H1 (cell line): ENCODE results near the gene SPATS2. TPM values are rescaled to one million over a fixed set of nuclear protein-coding genes. Genes with fewer than 3 reads are reported as not detected.

Source experiments
- CTCF ChIA-PET: fragments of 300-600 bp; sonication (Branson Sonifier 250); formaldehyde crosslinking; loops from one replicate; lab custom pipeline; 2021; ENCODE audit not compliant: partially characterized antibody; lab: Charles Lee
- POLR2A ChIA-PET: fragments of 300-600 bp; sonication (Branson Sonifier 250); formaldehyde crosslinking; loops from one replicate; lab custom pipeline; 2021; ENCODE audit warnings: inconsistent platforms; ENCODE audit not compliant: partially characterized antibody; lab: Charles Lee
- DNase-seq, 2 experiments: peaks; one replicate each; pipeline versions ENCODE4 v3.0.0 to v3.0.0-alpha.2; 2010 to 2022; ENCODE audit warnings: low spot score in 2 of 2, low read depth in 1 of 2, mixed read lengths in 1 of 2
- FAIRE-seq: peaks from 2 replicates; lab custom pipeline; 2011; peaks lifted over from hg19 to GRCh38; lab: Jason Lieb, UNC
- H2AFZ ChIP-seq: 2 replicates; pipeline ENCODE4 v1.8.1; 2012; ENCODE audit warnings: low read length, inconsistent platforms
- H2AK5ac ChIP-seq: 2 replicates; pipeline ENCODE4 v1.6.1; 2013; ENCODE audit warnings: low read depth, low read length
- H2BK120ac ChIP-seq: replicated peaks from 2 replicates; pipeline ENCODE3; 2013; ENCODE audit warnings: low read depth, low read length, inconsistent platforms
- H2BK12ac ChIP-seq: 2 replicates; pipeline ENCODE4 v1.6.1; 2013; ENCODE audit warnings: low read depth, low read length
- H2BK15ac ChIP-seq: 2 replicates; pipeline ENCODE4 v1.6.1; 2013; ENCODE audit warnings: low read length
- H2BK20ac ChIP-seq: 2 replicates; pipeline ENCODE4 v1.6.1; 2013; ENCODE audit warnings: low read length
- H2BK5ac ChIP-seq: 2 replicates; pipeline ENCODE4 v1.6.1; 2013; ENCODE audit warnings: low read depth, low read length
- H3K14ac ChIP-seq: 2 replicates; pipeline ENCODE4 v1.6.1; 2013; ENCODE audit warnings: inconsistent platforms; ENCODE audit not compliant: insufficient read length
- H3K18ac ChIP-seq: 2 replicates; pipeline ENCODE4 v1.6.1; 2013; ENCODE audit warnings: low read length; ENCODE audit errors: extremely low read depth
- H3K23ac ChIP-seq: 2 replicates; pipeline ENCODE4 v1.6.1; 2013; ENCODE audit warnings: inconsistent platforms; ENCODE audit not compliant: insufficient read length
- H3K23me2 ChIP-seq: 2 replicates; pipeline ENCODE4 v1.6.1; 2013; ENCODE audit warnings: low read depth, low read length
- H3K27ac ChIP-seq: 2 replicates; pipeline ENCODE4 v1.6.1; 2011; ENCODE audit warnings: low read depth, low read length, inconsistent platforms
- H3K27me3 ChIP-seq, 4 experiments: replicated peaks in 1 of 4; 1 replicate in 1 of 4; 2 replicates in 3 of 4; pipeline versions ENCODE4 v1.6.1 to v1.8.1; 2011 to 2013; ENCODE audit warnings: low read length in 3 of 4, mild to moderate bottlenecking in 3 of 4, inconsistent platforms in 2 of 4, mixed read lengths in 2 of 4, moderate library complexity in 1 of 4; ENCODE audit not compliant: control insufficient read depth in 3 of 4, insufficient read depth in 3 of 4; ENCODE audit errors: extremely low read depth in 1 of 4
- H3K36me3 ChIP-seq, 4 experiments: 2 replicates each; pipeline versions ENCODE4 v1.6.1 to v1.8.1; 2011 to 2013; ENCODE audit warnings: mild to moderate bottlenecking in 4 of 4, low read length in 3 of 4, moderate library complexity in 2 of 4, control low read depth in 1 of 4, inconsistent platforms in 1 of 4; ENCODE audit not compliant: insufficient read depth in 4 of 4, control insufficient read depth in 2 of 4
- H3K4ac ChIP-seq: replicated peaks from 2 replicates; pipeline ENCODE3; 2013; ENCODE audit warnings: low read length, low read depth, mixed read lengths, inconsistent platforms; ENCODE audit not compliant: insufficient read length
- H3K4me1 ChIP-seq, 4 experiments: replicated peaks in 1 of 4; 1 replicate in 1 of 4; 2 replicates in 3 of 4; pipeline versions ENCODE4 v1.6.1 to v1.8.1; 2011 to 2013; ENCODE audit warnings: low read length in 3 of 4, inconsistent platforms in 2 of 4, mixed read lengths in 1 of 4; ENCODE audit not compliant: insufficient read depth in 4 of 4, control insufficient read depth in 3 of 4
- H3K4me2 ChIP-seq, 2 experiments: 2 replicates each; pipeline versions ENCODE4 v1.6.1 to v1.8.1; 2011 to 2013; ENCODE audit warnings: low read depth in 2 of 2, low read length in 2 of 2, control low read depth in 1 of 2, inconsistent platforms in 1 of 2, mild to moderate bottlenecking in 1 of 2; ENCODE audit not compliant: insufficient read depth in 1 of 2
- H3K4me3 ChIP-seq, 4 experiments: fragments of 200-600, 300-600 bp in 1 of 4; sonication (generic), shearing (Covaris generic), sonication (Bioruptor Twin) in 1 of 4; 2 replicates each; pipeline versions ENCODE4 v1.5.1 to v1.8.1; 2011 to 2016; ENCODE audit warnings: low read length in 4 of 4, low read depth in 3 of 4, control low read depth in 2 of 4, inconsistent platforms in 2 of 4, mild to moderate bottlenecking in 2 of 4, mixed read lengths in 1 of 4, moderate library complexity in 1 of 4; ENCODE audit not compliant: insufficient read depth in 2 of 4; ENCODE audit errors: extremely low read depth in 1 of 4
- H3K56ac ChIP-seq: replicated peaks from 2 replicates; pipeline ENCODE3; 2013; ENCODE audit warnings: low read depth, mild to moderate bottlenecking, mixed read lengths, low read length, inconsistent platforms; ENCODE audit not compliant: insufficient read length
- H3K79me1 ChIP-seq: 2 replicates; pipeline ENCODE4 v1.6.1; 2013; ENCODE audit warnings: low read depth, low read length, control low read depth
- H3K79me2 ChIP-seq, 2 experiments: 2 replicates each; pipeline versions ENCODE4 v1.6.1 to v1.8.1; 2012 to 2013; ENCODE audit warnings: low read length in 2 of 2, mild to moderate bottlenecking in 2 of 2, inconsistent platforms in 1 of 2; ENCODE audit not compliant: insufficient read depth in 2 of 2, control insufficient read depth in 1 of 2
- H3K9ac ChIP-seq, 4 experiments: replicated peaks in 1 of 4; 1 replicate in 1 of 4; 2 replicates in 3 of 4; pipeline versions ENCODE4 v1.6.1 to v1.8.1; 2011 to 2013; ENCODE audit warnings: low read depth in 3 of 4, low read length in 3 of 4, control low read depth in 2 of 4, mild to moderate bottlenecking in 2 of 4, moderate library complexity in 2 of 4, inconsistent platforms in 1 of 4; ENCODE audit errors: extremely low read depth in 1 of 4
- H3K9me3 ChIP-seq, 2 experiments: 2 replicates each; pipeline versions ENCODE4 v1.6.1 to v1.8.1; 2012 to 2013; ENCODE audit warnings: mild to moderate bottlenecking in 2 of 2, moderate library complexity in 2 of 2, control low read depth in 1 of 2, inconsistent platforms in 1 of 2, low read depth in 1 of 2, low read length in 1 of 2, mixed read lengths in 1 of 2; ENCODE audit not compliant: insufficient read depth in 2 of 2
- H4K20me1 ChIP-seq, 2 experiments: replicated peaks in 1 of 2; 2 replicates each; pipeline versions ENCODE3 to v1.8.1; 2011 to 2013; ENCODE audit warnings: inconsistent platforms in 2 of 2, low read length in 2 of 2, mild to moderate bottlenecking in 1 of 2; ENCODE audit not compliant: insufficient read depth in 2 of 2, control insufficient read depth in 1 of 2
- H4K5ac ChIP-seq: 2 replicates; pipeline ENCODE4 v1.6.1; 2013; ENCODE audit warnings: low read length, low read depth, mixed read lengths, inconsistent platforms; ENCODE audit not compliant: insufficient read length
- H4K8ac ChIP-seq: 2 replicates; pipeline ENCODE4 v1.8.0; 2013; ENCODE audit warnings: mild to moderate bottlenecking, moderate library complexity, low read length, inconsistent platforms; ENCODE audit not compliant: insufficient read depth; ENCODE audit errors: extremely low read depth
- H4K91ac ChIP-seq: replicated peaks from 2 replicates; pipeline ENCODE3; 2013; ENCODE audit warnings: low read length, mixed read lengths, inconsistent platforms; ENCODE audit not compliant: insufficient read length
- CBX8 ChIP-seq: fragments of 300-800, 300-1000 bp; sonication (generic); IDR thresholded peaks from 2 replicates; pipeline ENCODE4 v1.7.1; 2016; ENCODE audit warnings: low read depth, low read length, borderline replicate concordance
- JUND ChIP-seq: IDR thresholded peaks from 2 replicates; pipeline ENCODE4 v1.6.1; 2011; ENCODE audit warnings: mild to moderate bottlenecking, improper control_type of control experiment, low read length
- KDM1A ChIP-seq: fragments of 200-600, 300-600 bp; sonication (generic); IDR thresholded peaks from 2 replicates; pipeline ENCODE4 v1.7.1; 2016; ENCODE audit warnings: mild to moderate bottlenecking, low read length, borderline replicate concordance
- MAFK ChIP-seq: IDR thresholded peaks from 2 replicates; pipeline ENCODE4 v1.6.1; 2012; ENCODE audit warnings: low read depth, mild to moderate bottlenecking, improper control_type of control experiment, low read length
- POLR2AphosphoS5 ChIP-seq: IDR thresholded peaks from 2 replicates; pipeline ENCODE4 v1.6.1; 2011; ENCODE audit warnings: low read depth, low read length
- SIN3A ChIP-seq, 2 experiments: IDR thresholded peaks in 1 of 2; conservative IDR thresholded peaks in 1 of 2; 2 replicates each; pipeline ENCODE4 v1.6.1; 2011 to 2012; ENCODE audit warnings: low read length in 2 of 2, improper control_type of control experiment in 1 of 2, low read depth in 1 of 2, mild to moderate bottlenecking in 1 of 2
- SP1 ChIP-seq: IDR thresholded peaks from 2 replicates; pipeline ENCODE4 v1.6.1; 2011; ENCODE audit warnings: low read depth, low read length
- SP2 ChIP-seq: IDR thresholded peaks from 2 replicates; pipeline ENCODE4 v1.6.1; 2012; ENCODE audit warnings: mild to moderate bottlenecking, low read length, inconsistent platforms
- SUZ12 ChIP-seq: fragments of 200-600 bp; sonication (generic); IDR thresholded peaks from 2 replicates; pipeline ENCODE4 v1.6.1; 2012; ENCODE audit warnings: mild to moderate bottlenecking, inconsistent platforms, low read length, moderate library complexity, mixed read lengths
- TAF7 ChIP-seq: optimal IDR thresholded peaks from 2 replicates; pipeline ENCODE3; 2011; ENCODE audit warnings: low read depth, mild to moderate bottlenecking, inconsistent platforms, low read length, moderate library complexity, borderline replicate concordance
- USF2 ChIP-seq: IDR thresholded peaks from 2 replicates; pipeline ENCODE4 v1.6.1; 2011; ENCODE audit warnings: low read length, improper control_type of control experiment
- WGBS, 2 experiments: shearing (Covaris generic) in 1 of 2; methylation state at CpG; one replicate each; pipeline versions ENCODE4 v1.1.6 to v1.1.7; 2013 to 2015; ENCODE audit warnings: low lambda C conversion rate in 2 of 2, mixed read lengths in 2 of 2, inconsistent platforms in 1 of 2, low coverage in 1 of 2, missing lambda C conversion rate in 1 of 2; ENCODE audit not compliant: insufficient replicate concordance in 2 of 2, insufficient coverage in 1 of 2, insufficient read length in 1 of 2; ENCODE audit errors: extremely low coverage in 1 of 2, missing lambda C conversion rate in 1 of 2; 5-methylcytosine and 5-hydroxymethylcytosine counted together
- polyA plus RNA-seq, 7 experiments: library from polyadenylated mRNA; depleted of rRNA in 3 of 7; stranded (reverse) in 5 of 7; unstranded in 2 of 7; fragments of >200 nt in 5 of 7; fragments of 200-250 nt in 2 of 7; gene quantifications; 1 replicate in 5 of 7; 2 replicates in 1 of 7; 4 replicates in 1 of 7; pipeline versions ENCODE4 v1.2.1 to v1.2.3, GENCODE V29; 2011 to 2013; ENCODE audit warnings: missing spikeins in 2 of 7, mixed read lengths in 2 of 7
- total RNA-seq: library from RNA; stranded (reverse); fragmentation: NEBNext Ultra II Directional; extraction: Animal tissue kit (Norgen Biotek cat#: 25700); gene quantifications from 2 replicates; pipeline ENCODE4 v1.2.1, GENCODE V29; 2021
- TF ChIP-seq, protein P1 (sequence below): IDR thresholded peaks from 2 replicates; pipeline ENCODE4 v1.6.1; 2011; ENCODE audit warnings: low read depth, mild to moderate bottlenecking, low read length; ENCODE audit not compliant: insufficient read depth

The SPATS2 gene
- total and polyA plus RNA-seq, 2 of the 8 experiments (the other 6 are each of a cell fraction or from before 2014, with no cell fraction given) = 19.2 to 24.5 TPM

DNA sequence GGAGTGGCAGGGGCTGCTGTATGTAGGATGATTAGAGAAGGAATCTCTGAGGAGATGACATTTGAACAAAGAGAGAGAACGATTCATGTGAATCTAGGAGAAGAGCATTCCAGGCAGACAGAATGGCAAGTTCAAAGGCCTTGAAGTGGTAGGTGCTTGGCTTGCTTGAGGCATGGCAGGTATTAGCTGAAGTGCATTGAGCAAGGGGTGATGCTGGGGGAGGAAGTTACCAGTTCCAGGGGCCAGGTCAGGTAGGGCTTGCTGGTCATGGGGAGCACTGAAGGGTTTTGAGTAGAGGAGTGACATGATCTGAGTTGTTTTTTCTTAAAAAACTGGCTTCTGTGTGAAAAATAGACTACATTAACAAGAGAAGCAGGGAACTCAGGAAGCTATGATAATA is 71.8 kb downstream of the SPATS2 start:
- no peak overlapping the region for H2AFZ ChIP-seq
- no peak overlapping the region for H3K4ac ChIP-seq
- ChIA-PET CTCF (interaction anchor here (0.5 kb wide), 1 partner anchor 50 kb away, joined by 3 read pairs; no protein-coding TSS in a partner anchor), POLR2A (no interaction called here)
- no peaks in the 10 kb centered on the region for H3K23me2 ChIP-seq
- H3K27me3 ChIP-seq = peaks cover 0 to 1% (median 0%) of the 10 kb centered on the region in 4 experiments; a peak in 1 of 7 replicates
- H3K4me3 ChIP-seq = no peak overlapping the region; a peak in 1 of 8 replicates
- no peak overlapping the region for H3K56ac ChIP-seq
- H3K4me2 ChIP-seq = no peak overlapping the region
- H3K4me1 ChIP-seq = no peaks in the 10 kb centered on the region
- no peaks in the 10 kb centered on the region for H3K79me2 ChIP-seq
- no peak overlapping the region for H2BK12ac ChIP-seq
- H4K5ac ChIP-seq = no peak overlapping the region
- H3K9me3 ChIP-seq = peaks cover 0 to 8% of the 10 kb centered on the region in 2 experiments; a peak in 2 of 4 replicates
- DNase-seq (no peak), FAIRE-seq (no peak)
- H2BK20ac ChIP-seq = no peak overlapping the region
- no peak overlapping the region for H3K18ac ChIP-seq
- H2BK120ac ChIP-seq = no peak overlapping the region
- H4K8ac ChIP-seq = no peak overlapping the region
- no peak overlapping the region for H3K27ac ChIP-seq
- H3K9ac ChIP-seq = no peak overlapping the region
- no peak overlapping the region for H4K91ac ChIP-seq
- TF ChIP-seq JUND (no peak), SP2 (no peak), SP1 (no peak), MAFK (no peak), SUZ12 (no peak), USF2 (no peak), TAF7 (no peak), CBX8 (no peak), POLR2AphosphoS5 (no peak), KDM1A (no peak), SIN3A (conservative IDR thresholded peaks at IDR 0.05 in 1 of 2, IDR thresholded peaks at IDR 0.05 in 1 of 2; ENCODE audit: low read depth in 1 of 2, low read length in 2 of 2) (no peak)
- TF ChIP-seq, protein P1, sequence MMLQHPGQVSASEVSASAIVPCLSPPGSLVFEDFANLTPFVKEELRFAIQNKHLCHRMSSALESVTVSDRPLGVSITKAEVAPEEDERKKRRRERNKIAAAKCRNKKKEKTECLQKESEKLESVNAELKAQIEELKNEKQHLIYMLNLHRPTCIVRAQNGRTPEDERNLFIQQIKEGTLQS = no peak
- no peak overlapping the region for H2BK15ac ChIP-seq
- H2AK5ac ChIP-seq = no peak overlapping the region
- H3K36me3 ChIP-seq = no peaks in the 10 kb centered on the region
- no peak overlapping the region for H2BK5ac ChIP-seq
- H3K23ac ChIP-seq = no peak overlapping the region
- H3K79me1 ChIP-seq = peaks cover 2% of the 10 kb centered on the region; the same call in 1 of the 2 replicates
- H4K20me1 ChIP-seq = no peaks in the 10 kb centered on the region
- no peak overlapping the region for H3K14ac ChIP-seq
- 87% methylated on average over 1 of the region's 1 CpG; no CpG with 5 or more reads in 1 of the 2 experiments for WGBS, 2 experiments
